ENCODE measurements around the gene VHLL. TPM values are rescaled to one million over a fixed set of nuclear protein-coding genes. Genes with fewer than 3 reads are reported as not detected.

The VHLL gene
- total RNA-seq, 1 donor from 2014 or later: 0.94 TPM

DNA sequence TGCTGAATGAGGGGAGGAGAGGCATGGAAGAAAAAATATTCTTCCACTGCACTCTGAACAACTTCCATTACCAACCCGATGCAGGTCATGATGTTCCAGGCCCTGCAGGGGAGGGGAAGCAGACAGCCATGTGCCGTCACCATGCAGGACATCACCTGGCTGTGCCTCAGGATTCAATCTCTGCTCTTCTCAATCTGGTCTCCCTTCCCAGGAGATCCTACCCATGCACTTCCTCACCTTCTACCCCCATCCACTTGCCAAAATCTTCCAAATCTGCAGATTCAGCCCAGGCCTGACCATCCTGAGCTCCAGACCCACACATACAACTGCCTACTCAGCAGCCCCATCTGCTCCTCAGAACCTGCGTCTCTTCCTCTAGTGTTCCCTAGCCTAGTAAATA is 45.5 kb downstream of the VHLL start:
- DNase-seq: no peak

DNA sequence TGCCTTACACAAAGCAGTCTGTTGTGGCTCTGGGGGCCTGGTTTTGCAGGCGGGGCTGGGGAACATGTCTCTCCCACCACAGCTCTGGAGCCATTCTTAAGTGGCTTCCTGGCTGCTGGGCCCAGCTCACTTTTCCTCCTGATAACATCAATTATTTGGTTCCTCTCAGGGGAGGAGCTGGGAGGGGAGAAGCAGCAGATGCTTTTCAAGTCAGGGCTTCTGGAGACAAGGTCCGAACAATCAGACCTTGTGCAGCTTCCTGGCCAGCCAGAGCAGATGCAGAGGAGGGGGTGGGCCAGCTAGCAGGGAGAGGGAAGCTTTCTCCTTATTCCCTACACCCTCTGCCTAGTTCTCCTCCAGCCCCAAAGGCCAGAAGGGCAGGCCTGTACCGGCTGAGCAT is 47.6 kb downstream of the VHLL start:
- DNase-seq: no peak

- DNase-seq: no peak
Observed at GRCh38 chr1:156249593-156249992, 49.5 kb downstream of the VHLL start.

Other genes with a start within 250 kb of the VHLL start
- gene UBQLN4, start 245.5 kb downstream of the VHLL start, total RNA-seq: 25.9 TPM
- gene LAMTOR2, start 244.5 kb downstream of the VHLL start, total RNA-seq: 30.7 TPM
- gene RAB25, start 238.1 kb downstream of the VHLL start, total RNA-seq: not detected
- gene MEX3A, start 216.8 kb downstream of the VHLL start, total RNA-seq: 42.4 TPM
- gene LMNA, start 184.6 kb downstream of the VHLL start, total RNA-seq: 18.1 TPM
- gene SEMA4A, start 145.7 kb downstream of the VHLL start, total RNA-seq: 13.6 TPM
- 9.7 TPM for gene SLC25A44, start 105.2 kb downstream of the VHLL start, total RNA-seq
- gene PMF1, start 86.3 kb downstream of the VHLL start, total RNA-seq: 29.2 TPM
- not detected for gene BGLAP, start 57.1 kb downstream of the VHLL start, total RNA-seq
- 8.6 TPM for gene PAQR6, start 51.3 kb downstream of the VHLL start, total RNA-seq
- 31.2 TPM for gene SMG5, start 16.5 kb downstream of the VHLL start, total RNA-seq
- 0.78 TPM for gene TMEM79, start 15.0 kb downstream of the VHLL start, total RNA-seq
- 12.5 TPM for gene GLMP, start 3.6 kb downstream of the VHLL start, total RNA-seq
- gene CCT3, start 39.0 kb upstream of the VHLL start, total RNA-seq: 352 TPM
- gene TSACC, start 39.2 kb upstream of the VHLL start, total RNA-seq: not detected
- gene RHBG, start 69.9 kb upstream of the VHLL start, total RNA-seq: not detected
- 3.7 TPM for gene MEF2D, start 201.5 kb upstream of the VHLL start, total RNA-seq